Transverse colon (tissue), 4 donors: ENCODE measurements around the gene TJP3. TPM values are rescaled to one million over a fixed set of nuclear protein-coding genes. Genes with fewer than 3 reads are reported as not detected.

ENCODE experiments used
- DNase-seq: peaks from one replicate; pipeline ENCODE4 v3.0.0-alpha.2; 2019
- H3K27ac ChIP-seq, 4 donors: fragments of 200-600 bp; sonication (generic); 2 replicates each; pipeline ENCODE4 v1.5.1; 2016 to 2018; ENCODE audit warnings: inconsistent platforms in 4 of 4
- H3K27me3 ChIP-seq: fragments of 200-600 bp; sonication (generic); 2 replicates; pipeline ENCODE4 v1.5.1; 2017; ENCODE audit warnings: inconsistent platforms
- H3K36me3 ChIP-seq, 4 donors: fragments of 200-600 bp; sonication (generic); 2 replicates each; pipeline ENCODE4 v1.5.1; 2017 to 2019; ENCODE audit warnings: inconsistent platforms in 4 of 4
- H3K4me1 ChIP-seq, 4 donors: fragments of 200-600 bp; sonication (generic); 2 replicates each; pipeline ENCODE4 v1.5.1; 2017 to 2020; ENCODE audit warnings: inconsistent platforms in 4 of 4
- H3K4me3 ChIP-seq, 4 donors: fragments of 200-600 bp; sonication (generic); 1 replicate in 1 of 4; 2 replicates in 3 of 4; pipeline versions ENCODE4 v1.5.1 to v1.6.1; 2017 to 2019; ENCODE audit warnings: inconsistent platforms in 4 of 4
- H3K9me3 ChIP-seq, 2 donors: fragments of 200-600 bp; sonication (generic); 2 replicates each; pipeline ENCODE4 v1.5.1; 2017 to 2019; ENCODE audit warnings: inconsistent platforms in 2 of 2
- EP300 ChIP-seq: sonication (generic); formaldehyde crosslinking; IDR thresholded peaks from one replicate; pipeline ENCODE4 v1.6.1; 2017; ENCODE audit warnings: antibody characterized with exemption, low read depth
- POLR2A ChIP-seq: fragments of 450-650 bp; IDR thresholded peaks from one replicate; pipeline ENCODE4 v1.6.1; 2016; ENCODE audit warnings: antibody characterized with exemption, mild to moderate bottlenecking, moderate library complexity
- POLR2AphosphoS5 ChIP-seq, 3 donors: sonication (generic); formaldehyde crosslinking; IDR thresholded peaks; one replicate each; pipeline ENCODE4 v1.6.1; 2016; ENCODE audit warnings: antibody characterized with exemption in 3 of 3
- WGBS, 2 donors: methylation state at CpG; one replicate each; pipeline ENCODE4 v1.1.5; 2018; ENCODE audit warnings: low coverage in 1 of 2; 5-methylcytosine and 5-hydroxymethylcytosine counted together
- in situ Hi-C, 4 donors: fragments of 200-750 bp; cut with MboI; loops; one replicate each; pipeline versions ENCODE4 v1.15.0 to v1.15.1; 2017; ENCODE audit warnings: low sequenced_read_pairs in 3 of 4, low pct_ligation_motif_present in 1 of 4, low pct_unique_long_range_greater_than_20kb in 1 of 4
- intact Hi-C: fragments of 100-400 bp; cut with DNase I; formaldehyde crosslinking; loops from one replicate; pipeline ENCODE4 v1.15.1; 2023; ENCODE audit warnings: low total_unique reads
- total RNA-seq, 4 donors: library from RNA; depleted of rRNA; stranded (reverse); fragments of >200 nt; gene quantifications; one replicate each; pipeline ENCODE4 v1.1.0, GENCODE V29; 2016
- TF ChIP-seq, protein P1 (sequence below), 5 experiments: fragments of 200-600 bp in 3 of 5; fragments of 450-650 bp in 2 of 5; sonication (generic) in 3 of 5; IDR thresholded peaks; 1 replicate in 2 of 5; 2 replicates in 3 of 5; pipeline ENCODE4 v1.5.1; 2016 to 2017; ENCODE audit warnings: antibody characterized with exemption in 5 of 5, inconsistent platforms in 3 of 5, mild to moderate bottlenecking in 2 of 5, moderate library complexity in 1 of 5

TJP3 gene
- total RNA-seq, 4 donors from 2014 or later = 234 to 894 (median 282) TPM

DNA sequence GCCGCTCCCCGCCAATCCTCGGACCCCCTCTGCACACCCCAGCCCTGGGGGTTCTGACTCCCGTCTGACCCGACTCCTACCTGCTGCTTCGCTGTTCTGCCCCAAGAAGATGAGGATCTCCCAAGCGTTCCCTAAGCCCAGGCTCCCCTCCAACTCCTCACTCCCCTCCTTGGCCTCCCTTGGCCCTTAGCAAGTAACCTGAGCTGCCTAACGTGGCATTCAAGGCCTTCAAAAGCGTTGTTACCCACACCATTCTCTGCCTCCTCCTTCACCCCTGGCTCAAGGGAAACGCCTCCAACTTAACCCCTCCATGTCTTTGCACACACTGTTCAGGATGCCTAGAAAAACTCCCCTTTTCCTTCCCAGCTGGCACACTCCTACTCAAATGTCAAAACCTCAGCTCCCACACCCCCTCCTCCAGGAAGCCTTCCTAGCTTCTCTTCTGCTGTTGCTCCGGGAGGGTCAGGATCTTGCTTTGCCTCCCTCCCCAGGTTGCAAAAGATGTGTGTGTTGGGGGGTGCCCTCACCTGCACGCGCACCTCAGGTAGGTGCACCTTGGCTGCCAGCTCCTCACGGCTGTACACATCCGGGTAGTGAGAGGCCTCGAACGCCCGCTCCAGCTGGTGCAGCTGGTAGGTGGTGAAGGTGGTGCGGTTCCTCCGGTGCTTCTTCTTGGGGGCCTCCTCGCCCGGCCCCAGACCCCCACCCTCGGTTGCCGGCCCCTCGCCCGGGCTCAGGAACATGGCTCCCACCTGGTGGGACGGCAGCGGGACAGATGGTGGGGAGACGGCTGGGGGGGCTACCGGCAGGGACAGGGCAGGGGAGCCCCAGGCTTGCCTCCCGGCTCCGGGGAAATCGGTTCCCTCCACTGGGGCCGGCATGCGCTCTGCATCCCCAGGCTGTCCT lies 63.1 kb downstream of the TJP3 start:
- TF ChIP-seq POLR2A (no peak), EP300 (no peak)
- TF ChIP-seq, protein P1, sequence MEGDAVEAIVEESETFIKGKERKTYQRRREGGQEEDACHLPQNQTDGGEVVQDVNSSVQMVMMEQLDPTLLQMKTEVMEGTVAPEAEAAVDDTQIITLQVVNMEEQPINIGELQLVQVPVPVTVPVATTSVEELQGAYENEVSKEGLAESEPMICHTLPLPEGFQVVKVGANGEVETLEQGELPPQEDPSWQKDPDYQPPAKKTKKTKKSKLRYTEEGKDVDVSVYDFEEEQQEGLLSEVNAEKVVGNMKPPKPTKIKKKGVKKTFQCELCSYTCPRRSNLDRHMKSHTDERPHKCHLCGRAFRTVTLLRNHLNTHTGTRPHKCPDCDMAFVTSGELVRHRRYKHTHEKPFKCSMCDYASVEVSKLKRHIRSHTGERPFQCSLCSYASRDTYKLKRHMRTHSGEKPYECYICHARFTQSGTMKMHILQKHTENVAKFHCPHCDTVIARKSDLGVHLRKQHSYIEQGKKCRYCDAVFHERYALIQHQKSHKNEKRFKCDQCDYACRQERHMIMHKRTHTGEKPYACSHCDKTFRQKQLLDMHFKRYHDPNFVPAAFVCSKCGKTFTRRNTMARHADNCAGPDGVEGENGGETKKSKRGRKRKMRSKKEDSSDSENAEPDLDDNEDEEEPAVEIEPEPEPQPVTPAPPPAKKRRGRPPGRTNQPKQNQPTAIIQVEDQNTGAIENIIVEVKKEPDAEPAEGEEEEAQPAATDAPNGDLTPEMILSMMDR (IDR thresholded peaks at IDR 0.05) = no peak
- DNase-seq = no peak
- H3K27me3 ChIP-seq = no peaks in the 10 kb centered on the region
- no peaks in the 10 kb centered on the region for H3K9me3 ChIP-seq
- no peaks in the 10 kb centered on the region for H3K4me1 ChIP-seq
- no peak overlapping the region for H3K4me3 ChIP-seq
- WGBS, 2 donors = 63 to 82% methylated on average over 4 to 32 of the region's 35 CpGs
- in situ Hi-C loops = no loop called here
- peaks cover 0 to 4% (median 0%) of the 10 kb centered on the region in 4 donors for H3K36me3 ChIP-seq
- H3K27ac ChIP-seq = no peak overlapping the region
- intact Hi-C loops = no loop called here

DNA sequence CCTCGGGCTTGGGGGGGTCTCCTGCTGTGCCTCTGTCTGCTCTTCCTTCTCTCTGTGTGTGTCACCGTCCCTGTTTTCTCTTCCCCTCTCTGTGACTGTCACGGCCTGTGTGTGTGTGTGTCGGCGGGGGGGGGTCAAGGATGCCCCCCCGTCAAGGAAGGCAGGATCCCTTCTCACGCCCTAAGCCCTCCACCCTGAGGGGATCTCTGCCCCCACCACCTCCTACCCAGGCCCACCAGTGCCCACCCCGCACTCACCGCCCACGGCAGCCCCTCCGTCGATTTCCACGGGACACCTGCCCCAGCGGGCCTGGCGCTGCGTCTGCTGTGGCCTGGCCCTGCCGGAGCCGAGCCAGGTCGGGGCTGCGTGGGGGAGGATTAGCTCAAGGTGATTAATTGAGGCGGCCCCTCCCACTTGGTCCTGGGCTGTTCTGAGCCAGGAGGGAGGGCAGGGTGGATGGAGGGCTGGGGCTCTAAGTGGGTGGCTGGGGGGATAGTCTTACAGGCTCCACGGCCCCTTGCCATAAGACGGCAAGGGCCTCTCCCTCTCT lies 63.8 kb downstream of the TJP3 start, which contains the start of gene RAX2:
Gene RAX2, minus strand, starts transcription at position 323 of the 550 bp plus-strand sequence. CDS start 486 bp downstream, outside the sequence.
- 55% methylated on average over 16 of the region's 23 CpGs; no CpG with 5 or more reads in 1 of the 2 donors for WGBS, 2 donors
- no peak for DNase-seq
- in situ Hi-C loops = no loop called here
- peaks cover 0 to 4% (median 0%) of the 10 kb centered on the region in 4 donors for H3K36me3 ChIP-seq
- no peak within 1 kb of the TSS for H3K27ac ChIP-seq
- H3K9me3 ChIP-seq = no peaks in the 10 kb centered on the region
- H3K4me3 ChIP-seq = no peak within 1 kb of the TSS
- no peaks in the 10 kb centered on the region for H3K27me3 ChIP-seq
- intact Hi-C loops = no loop called here
- H3K4me1 ChIP-seq = no peaks in the 10 kb centered on the region
- TF ChIP-seq EP300 (no peak), POLR2A (no peak), POLR2AphosphoS5 (IDR thresholded peaks at IDR 0.05) (no peak)
- TF ChIP-seq, protein P1 (IDR thresholded peaks at IDR 0.05) = no peak

DNA sequence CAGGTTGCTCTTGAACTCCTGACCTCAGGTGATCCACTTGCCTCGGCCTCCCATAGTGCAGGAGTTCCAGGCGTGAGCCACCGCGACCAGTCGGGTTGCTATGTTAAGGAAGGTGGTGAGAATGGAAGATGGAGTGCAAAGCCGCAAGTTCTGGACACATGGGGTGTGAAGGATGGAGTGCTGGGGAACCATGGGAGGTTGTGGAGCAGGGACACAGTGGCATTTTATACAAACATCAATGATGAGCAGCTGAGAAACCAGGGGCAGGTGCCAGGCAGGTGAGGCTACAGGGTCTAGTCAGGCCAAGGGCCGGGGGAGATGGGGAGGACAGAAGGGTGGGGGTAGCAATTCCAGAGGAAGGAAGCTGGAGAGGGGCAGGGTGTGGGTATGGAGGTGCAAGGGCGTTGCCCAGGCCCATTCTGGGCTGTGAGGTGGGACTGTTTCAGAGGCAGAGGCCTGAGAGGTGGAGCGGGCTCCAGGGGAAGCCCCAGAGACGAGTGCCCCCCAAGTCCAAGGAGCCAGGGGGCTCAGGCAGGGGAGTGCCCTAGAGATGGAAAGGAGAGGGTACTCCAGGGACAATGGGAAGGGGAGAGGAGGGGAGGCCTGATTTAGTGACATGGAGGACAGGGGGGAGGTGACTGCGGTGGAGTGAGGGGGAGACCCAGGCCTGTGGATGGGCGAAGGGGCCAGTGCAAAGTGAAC lies 65.8 kb downstream of the TJP3 start:
- no peak for TF ChIP-seq POLR2A
- no peak overlapping the region for H3K27ac ChIP-seq
- WGBS, 2 donors = 64 to 84% methylated on average over 4 to 12 of the region's 12 CpGs
- H3K4me3 ChIP-seq = no peak overlapping the region
- no peaks in the 10 kb centered on the region for H3K36me3 ChIP-seq
- in situ Hi-C loops = no loop called here
- intact Hi-C loops = no loop called here
- H3K4me1 ChIP-seq = no peaks in the 10 kb centered on the region
- DNase-seq = no peak
- no peaks in the 10 kb centered on the region for H3K9me3 ChIP-seq
- no peaks in the 10 kb centered on the region for H3K27me3 ChIP-seq

DNA sequence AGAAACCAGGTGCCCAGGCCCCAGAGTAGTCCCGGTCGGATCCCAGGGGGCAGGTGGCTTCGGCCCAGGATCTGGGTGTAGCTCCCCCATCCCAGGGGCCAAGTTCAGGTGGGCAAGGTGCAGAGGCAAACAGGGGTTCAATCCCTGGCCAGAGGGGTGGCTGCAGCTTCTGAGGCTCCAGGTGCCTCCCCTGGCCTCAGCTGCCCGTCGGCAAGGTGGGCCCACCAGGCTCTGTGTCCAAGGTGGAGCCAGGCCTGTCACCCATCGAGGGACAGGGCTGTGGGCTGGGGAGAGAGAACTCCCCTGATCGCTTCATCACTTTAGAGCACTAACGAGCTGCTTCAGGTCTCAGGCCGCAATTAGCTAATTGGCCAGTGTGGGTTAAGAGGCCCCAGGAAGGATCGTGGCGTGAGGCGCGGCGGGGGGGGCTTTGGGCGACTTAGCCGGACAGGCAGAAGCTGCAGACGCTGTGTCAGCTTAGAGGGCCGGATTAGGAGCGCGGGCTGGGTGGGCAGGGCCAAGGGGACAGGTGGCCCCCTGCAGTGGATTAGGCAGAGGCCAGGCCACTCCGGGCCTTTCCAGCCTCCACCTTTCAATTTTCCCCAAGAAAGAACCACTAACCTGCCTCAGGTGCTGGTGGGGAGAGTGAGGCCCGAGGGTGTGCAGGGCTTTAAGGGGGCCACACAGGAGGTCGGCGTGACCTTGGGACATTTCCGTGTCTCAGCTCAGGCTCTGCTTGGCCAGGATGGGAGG lies 66.6 kb downstream of the TJP3 start:
- in situ Hi-C loops = no loop called here
- intact Hi-C loops = no loop called here

More for the DNA sequence above, 66.6 kb downstream of the TJP3 start:
- no peaks in the 10 kb centered on the region for H3K36me3 ChIP-seq
- WGBS, 2 donors = 57 to 73% methylated on average over 3 to 25 of the region's 25 CpGs
- no peak overlapping the region for H3K27ac ChIP-seq
- no peak overlapping the region for H3K4me3 ChIP-seq
- H3K27me3 ChIP-seq = no peaks in the 10 kb centered on the region
- no peaks in the 10 kb centered on the region for H3K9me3 ChIP-seq
- no peaks in the 10 kb centered on the region for H3K4me1 ChIP-seq
- TF ChIP-seq, protein P1 (IDR thresholded peaks at IDR 0.05) = no peak
- no peak for TF ChIP-seq EP300
- TF ChIP-seq POLR2A = no peak
- no peak for TF ChIP-seq POLR2AphosphoS5 (IDR thresholded peaks at IDR 0.05)
- DNase-seq = no peak
